GM19468 (cell line): ENCODE measurements around the gene MAEA.

Source experiments
- ATAC-seq: cut with Tn5 transposase; IDR thresholded peaks from one replicate; pipeline ENCODE4 v1.9.1; 2021; ENCODE audit warnings: mild to moderate bottlenecking, moderate library complexity, moderate number of reproducible peaks; ENCODE audit not compliant: unreplicated experiment; ENCODE audit errors: extremely low read depth

MAEA gene

DNA sequence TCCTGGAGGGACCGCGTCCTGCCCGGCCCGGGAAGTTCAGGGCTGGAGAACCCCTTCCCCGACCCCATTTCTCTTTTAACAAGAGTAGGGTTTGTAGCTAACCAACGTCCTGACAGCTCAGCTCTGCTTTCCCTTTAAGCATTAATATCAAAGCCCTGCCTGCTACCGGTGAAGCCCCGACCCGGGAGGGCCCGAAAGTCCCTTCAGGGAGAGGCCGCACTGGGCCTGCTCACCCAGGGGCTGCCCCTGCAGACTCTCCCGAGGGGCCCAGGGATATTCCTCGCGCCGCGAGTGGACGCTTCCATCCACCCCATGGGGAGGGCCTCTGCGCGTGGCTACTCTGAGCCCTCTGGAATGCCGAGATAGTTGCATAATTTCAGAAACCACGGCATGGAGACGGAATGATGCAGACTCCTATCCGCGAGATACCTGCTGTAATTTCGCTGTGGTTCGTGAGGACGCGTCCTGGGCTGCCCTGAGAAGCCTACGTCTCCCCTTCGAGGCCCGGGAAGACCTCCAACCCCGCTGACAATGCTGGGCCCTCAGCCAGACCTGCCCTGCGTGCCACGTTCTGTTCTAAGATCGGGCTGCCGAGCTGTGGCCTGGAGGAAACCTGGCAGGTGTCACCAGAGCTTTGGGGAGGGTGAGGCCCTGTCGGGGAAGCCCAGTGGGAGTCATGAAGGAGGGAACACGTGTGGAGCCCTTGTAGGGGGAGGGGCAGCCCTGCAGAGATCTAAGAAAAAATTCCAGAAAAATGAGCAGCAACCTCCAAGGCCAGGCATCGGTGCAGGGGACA, 39.8 kb upstream of the MAEA start:
- no peak for ATAC-seq

DNA sequence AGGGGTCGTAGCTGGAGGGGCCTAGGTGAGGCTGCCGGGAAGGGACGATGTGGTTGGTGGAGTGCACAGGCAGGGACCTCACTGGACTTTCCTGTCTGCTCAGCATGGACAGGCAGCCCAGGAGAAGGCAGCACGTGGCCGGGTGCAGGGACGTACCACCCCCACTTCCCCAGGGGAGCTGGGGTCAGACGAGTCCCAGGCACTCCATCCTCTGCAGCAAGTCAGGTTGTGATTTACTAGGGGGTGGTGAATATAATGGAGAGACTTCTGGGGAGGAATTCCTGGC, 39.2 kb upstream of the MAEA start:
- ATAC-seq = no peak

- ATAC-seq = no peak
Observed at GRCh38 chr4:1250921-1251772, 38.5 kb upstream of the MAEA start.

DNA sequence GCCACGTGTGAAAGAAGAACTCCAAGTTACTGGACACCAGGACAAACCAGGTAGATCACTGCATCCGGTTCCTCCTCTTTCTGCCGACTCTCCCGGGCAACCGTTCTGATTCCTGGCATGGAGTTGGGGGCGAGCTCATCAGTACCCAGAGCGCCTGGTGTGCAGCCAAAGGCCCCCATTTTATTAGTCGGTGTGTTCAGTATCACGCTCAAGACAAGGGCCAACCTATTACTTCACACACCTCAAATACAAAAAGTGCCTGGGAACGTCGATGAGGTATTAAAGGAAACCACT, 38.0 kb upstream of the MAEA start:
- no peak for ATAC-seq

- ATAC-seq = no peak
Observed at GRCh38 chr4:1252928-1253492, 36.7 kb upstream of the MAEA start.

DNA sequence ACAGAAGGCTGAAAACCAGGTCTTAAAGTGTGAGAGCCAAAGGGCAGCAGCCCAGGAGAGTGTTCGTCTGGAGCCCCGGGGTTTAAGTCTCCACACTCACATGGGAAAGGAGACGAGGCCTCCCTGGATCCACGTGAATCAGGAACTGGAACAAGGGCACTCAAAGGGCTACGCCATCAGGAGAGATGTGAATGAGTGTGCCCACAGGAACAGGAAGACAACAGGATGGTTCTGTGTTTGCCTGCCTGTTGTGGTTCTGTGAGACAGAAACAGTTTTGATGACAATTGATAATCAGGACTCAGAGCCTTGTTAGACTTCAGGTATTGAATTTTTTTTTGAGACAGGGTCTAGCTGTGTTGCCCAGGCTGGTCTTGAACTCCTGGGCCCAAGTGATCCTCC, 35.9 kb upstream of the MAEA start:
- ATAC-seq = no peak

GRCh38 chr4:1255151-1255550, 34.5 kb upstream of the MAEA start:
- ATAC-seq = no peak

GRCh38 chr4:1255699-1256098, 34.0 kb upstream of the MAEA start:
- no peak for ATAC-seq

DNA sequence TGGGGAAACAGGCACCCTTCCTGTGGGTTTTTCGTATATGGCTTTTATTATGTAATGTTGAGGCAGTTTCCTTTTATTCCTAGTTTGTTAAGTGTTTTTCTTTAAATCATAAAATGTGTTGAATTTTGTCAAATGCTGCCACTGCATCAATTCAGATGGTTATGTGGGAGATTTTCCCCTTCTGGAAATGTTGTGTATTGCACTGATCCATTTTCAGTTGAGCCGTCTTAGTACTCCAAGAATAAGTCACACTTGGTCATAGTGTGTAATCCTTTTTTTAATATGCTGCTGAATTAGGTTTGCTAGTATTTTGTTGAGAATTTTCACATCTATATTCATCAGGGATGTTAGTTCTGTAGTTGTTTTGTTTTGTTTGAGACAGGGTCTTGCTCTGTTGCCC, 31.2 kb upstream of the MAEA start:
- no peak for ATAC-seq

DNA sequence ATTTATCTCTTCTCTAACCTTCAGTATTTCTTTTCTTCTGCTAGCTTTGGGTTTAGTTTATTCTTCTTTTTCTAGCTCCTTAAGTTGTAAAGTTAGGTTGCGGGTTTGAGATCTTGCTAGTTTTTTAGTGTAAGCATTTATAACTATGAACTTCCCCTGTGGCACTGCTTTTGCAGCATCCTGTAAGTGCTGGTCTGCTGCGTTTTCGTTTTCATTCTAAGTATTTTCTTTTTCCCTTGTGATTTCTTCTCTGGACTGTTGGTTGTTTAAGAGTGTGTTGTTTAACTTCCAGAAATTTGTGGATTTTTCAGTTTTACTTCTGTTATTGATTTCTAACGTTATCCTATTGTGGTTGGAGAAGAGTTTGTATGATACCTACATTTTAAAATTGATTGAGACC, 29.7 kb upstream of the MAEA start:
- ATAC-seq = no peak

GRCh38 chr4:1260418-1261106, 29.1 kb upstream of the MAEA start:
- no peak for ATAC-seq

DNA sequence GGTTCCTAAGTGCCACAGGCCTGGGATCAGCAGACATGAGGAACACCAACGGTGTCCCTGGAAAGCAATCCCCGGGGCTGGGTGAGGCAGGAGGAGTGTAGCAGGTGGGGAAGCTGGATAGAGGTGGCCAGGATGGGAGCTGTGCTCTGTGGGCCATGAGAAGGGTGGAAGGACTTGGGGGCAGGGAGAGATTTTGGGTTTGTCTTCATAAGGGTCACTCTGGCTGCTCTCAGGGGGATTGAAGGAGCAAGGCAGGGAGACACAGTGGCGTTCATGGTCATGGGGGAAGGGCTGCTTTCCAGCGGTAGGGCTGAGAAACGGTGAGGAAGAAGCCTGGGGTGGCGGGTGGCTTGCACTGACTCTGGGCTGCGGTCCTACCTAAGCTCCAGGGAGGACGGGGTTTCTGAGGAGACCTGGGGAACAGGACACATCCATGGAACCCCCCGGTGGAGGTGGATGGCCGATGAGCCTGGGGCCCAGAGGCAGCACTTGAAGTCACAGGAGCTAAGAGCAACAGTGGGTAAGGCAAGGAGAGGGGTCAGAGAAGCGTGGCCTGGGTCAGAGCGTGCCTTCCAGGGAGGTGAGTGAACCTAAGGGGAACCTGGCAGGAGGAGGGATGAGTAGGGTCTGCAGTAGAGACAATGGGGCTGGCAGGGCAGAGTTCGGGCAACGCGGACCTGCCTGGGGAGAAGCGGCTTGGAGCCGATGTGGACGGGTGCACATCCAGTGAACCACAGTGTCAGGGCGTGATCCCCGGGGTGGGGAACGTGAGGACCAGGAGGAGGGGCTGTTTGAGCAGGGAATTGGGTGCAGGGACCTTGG, 28.4 kb upstream of the MAEA start:
- no peak for ATAC-seq

- ATAC-seq = no peak
Observed at GRCh38 chr4:1264942-1265341, 24.7 kb upstream of the MAEA start.

DNA sequence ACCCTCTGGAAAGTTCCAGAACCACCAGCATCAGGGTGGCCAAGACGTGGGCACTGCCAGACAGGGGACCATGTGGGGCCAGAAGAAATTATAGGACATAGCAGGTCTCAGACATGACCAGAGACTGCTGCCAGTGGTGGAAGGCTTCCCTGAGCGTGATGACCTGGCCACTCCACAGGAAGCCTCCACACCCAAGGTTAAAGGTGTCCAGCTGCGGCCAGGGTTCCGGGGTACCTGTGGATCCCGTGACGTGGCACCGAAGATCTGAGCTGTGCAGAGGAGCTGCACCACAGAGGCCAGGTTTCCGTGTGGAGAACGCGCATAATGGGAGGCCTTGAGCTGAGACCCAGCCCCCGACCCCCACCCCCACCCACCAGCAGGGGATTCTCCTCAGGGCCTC, 24.3 kb upstream of the MAEA start:
- ATAC-seq = no peak

DNA sequence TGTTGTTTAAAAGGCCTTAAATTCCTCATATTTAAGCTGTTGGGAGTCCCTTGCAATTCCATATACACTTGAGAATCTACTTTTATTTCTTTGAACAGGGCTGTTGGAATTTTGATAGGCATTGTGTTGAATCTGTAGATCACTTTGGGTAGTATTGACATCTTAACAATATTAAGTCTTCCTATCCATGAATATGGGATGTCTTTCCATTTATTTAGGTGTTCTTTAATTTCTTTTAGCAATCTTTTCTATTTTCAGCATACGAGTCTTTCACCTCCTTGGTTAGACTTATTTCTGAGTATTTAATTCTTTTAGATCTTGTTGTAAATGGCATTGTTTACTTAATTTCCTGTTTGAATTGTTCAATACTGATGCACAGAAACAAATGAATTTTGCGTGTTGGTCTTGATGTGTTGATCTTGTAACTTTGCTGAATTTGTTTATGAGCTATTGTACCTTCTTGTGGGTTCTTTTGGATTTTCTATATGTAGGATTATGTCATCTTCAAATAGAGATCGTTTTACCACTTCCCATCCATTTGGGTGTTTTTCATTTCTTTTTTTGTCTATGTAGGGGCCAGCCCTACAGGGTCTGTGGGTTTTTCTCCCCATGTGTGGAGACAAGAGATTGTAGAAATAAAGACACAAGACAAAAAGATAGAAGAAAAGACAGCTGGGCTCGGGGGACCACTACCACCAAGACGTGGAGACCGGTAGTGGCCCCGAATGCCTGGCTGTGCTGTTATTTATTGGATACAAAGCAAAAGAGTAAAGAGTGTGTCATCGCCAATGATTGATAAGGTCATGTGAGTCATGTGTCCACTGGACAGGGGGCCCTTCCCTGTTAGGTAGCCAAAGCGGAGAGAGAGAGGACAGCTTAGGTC, 22.6 kb upstream of the MAEA start:
- ATAC-seq = no peak

DNA sequence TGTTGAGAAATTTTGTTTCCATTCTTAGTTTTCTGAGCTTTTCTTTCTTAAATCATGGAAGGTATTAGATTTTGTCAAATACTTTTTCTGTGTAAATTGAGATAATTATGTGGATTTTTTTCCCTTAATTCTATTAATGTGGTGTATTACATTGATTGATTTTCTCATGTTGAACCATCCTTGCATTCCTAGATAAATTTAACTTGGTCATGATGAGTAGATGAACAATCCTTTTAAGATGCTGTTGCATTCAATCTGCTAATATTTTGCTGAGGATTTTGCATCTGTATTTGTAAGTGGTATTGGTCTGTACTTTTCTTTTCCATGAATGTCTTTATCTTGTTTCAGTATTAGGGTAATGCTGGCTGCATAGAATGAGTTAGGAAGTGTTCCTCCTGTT, 20.5 kb upstream of the MAEA start:
- no peak for ATAC-seq

DNA sequence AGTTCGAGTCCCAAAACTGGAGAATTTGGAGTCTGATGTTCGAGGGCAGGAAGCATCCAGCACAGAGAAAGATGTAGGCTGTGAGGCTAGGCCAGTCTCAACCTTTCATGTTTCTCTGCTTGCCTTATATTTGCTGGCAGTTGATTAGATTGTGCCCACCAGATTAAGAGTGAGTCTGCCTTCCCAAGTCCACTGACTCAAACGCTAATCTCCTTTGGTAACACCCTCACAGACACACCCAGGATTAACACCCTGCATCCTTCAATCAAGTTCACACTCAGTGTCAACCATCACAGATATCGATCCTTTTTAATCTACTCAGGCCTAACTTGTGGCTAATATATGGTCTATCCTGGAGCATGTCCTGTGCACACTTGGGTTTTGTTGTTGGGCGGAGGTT, 18.0 kb upstream of the MAEA start:
- no peak for ATAC-seq

DNA sequence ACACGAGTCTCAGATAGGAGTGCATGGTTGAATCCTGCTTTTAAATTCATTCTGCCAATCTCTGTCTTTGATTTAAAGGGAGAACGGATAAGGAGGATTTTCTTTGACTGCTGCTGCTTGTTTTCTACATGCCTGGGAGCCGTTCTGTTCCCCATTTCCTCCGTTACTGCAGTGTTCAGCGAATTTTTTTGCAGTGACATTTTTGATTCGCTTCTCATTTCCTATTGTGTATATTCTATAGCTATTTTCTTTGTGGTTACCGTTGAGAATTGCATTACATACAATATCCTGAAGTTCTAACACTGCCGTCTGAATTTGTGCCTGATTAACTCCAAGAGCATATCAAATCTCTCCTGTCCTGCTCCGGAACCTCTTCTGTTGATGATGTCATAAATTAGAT, 14.8 kb upstream of the MAEA start:
- ATAC-seq = no peak

DNA sequence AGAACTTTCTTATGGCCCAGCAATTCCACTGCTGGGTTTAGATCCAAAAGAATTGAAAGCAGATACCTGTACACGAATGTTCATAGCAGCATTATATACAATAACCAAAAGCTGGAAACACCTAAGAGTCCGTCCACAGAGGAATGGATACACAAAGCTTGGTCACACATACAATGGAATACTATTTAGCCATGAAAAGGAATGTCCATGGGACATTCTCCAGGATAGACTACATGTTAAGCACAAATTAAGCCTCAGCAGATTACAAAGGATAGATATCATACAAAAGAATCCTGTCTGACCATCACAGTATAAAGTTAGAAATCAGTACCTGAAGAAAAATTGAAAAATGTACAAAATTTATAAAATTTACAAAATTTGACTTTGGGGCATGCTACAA, 12.7 kb upstream of the MAEA start:
- no peak for ATAC-seq
